Erythroblast (primary cell): Measurements from ENCODE around the gene TENM3.

Source experiments
- DNase-seq, 2 experiments: peaks; one replicate each; lab custom pipeline; 2025; lab: John Stamatoyannopoulos, UW
- GATA1 ChIP-seq: IDR thresholded peaks from 2 replicates; pipeline ENCODE4 v1.6.1; 2011; ENCODE audit warnings: low read depth, mild to moderate bottlenecking, control low read depth, low read length, moderate library complexity
- POLR2A ChIP-seq: IDR thresholded peaks from 2 replicates; pipeline ENCODE4 v1.6.1; 2011; ENCODE audit warnings: mild to moderate bottlenecking, low read length

TENM3 gene

GRCh38 chr4:182448281-182449151 lies 205.3 kb downstream of the TENM3 start:
- peak; percentile 37 to 58 for DNase-seq
- TF ChIP-seq POLR2A (no peak), GATA1 (no peak)

GRCh38 chr4:182449186-182449929 lies 206.2 kb downstream of the TENM3 start:
- TF ChIP-seq GATA1 = no peak
- no peak for TF ChIP-seq POLR2A
- DNase-seq = no peak

- TF ChIP-seq GATA1 (no peak), POLR2A (no peak)
- DNase-seq = no peak
These were observed 206.8 kb downstream of the TENM3 start for GRCh38 chr4:182449930-182450439.

DNA sequence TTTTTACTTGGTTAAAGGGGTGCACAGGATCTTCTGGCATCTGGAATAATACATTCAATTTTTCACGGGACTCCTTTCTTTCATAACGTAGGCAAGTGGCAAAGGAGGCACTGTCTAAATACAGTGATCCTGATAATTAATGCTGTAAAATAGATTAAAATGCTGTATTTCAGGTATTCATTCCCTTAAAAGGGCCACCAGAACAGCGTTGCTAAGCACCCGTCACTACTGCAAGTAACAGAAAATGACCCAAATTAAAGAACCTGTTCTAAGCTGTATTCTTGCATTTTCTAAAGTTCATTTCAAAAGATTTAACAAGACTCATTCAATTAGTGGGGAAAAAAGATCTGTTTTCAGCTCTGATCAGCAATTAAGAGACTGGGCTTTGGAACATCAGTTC lies 208.2 kb downstream of the TENM3 start:
- TF ChIP-seq POLR2A (no peak), GATA1 (no peak)
- no peak for DNase-seq

- TF ChIP-seq GATA1 (no peak), POLR2A (no peak)
These were observed 210.6 kb downstream of the TENM3 start for GRCh38 chr4:182453830-182454229.

DNA sequence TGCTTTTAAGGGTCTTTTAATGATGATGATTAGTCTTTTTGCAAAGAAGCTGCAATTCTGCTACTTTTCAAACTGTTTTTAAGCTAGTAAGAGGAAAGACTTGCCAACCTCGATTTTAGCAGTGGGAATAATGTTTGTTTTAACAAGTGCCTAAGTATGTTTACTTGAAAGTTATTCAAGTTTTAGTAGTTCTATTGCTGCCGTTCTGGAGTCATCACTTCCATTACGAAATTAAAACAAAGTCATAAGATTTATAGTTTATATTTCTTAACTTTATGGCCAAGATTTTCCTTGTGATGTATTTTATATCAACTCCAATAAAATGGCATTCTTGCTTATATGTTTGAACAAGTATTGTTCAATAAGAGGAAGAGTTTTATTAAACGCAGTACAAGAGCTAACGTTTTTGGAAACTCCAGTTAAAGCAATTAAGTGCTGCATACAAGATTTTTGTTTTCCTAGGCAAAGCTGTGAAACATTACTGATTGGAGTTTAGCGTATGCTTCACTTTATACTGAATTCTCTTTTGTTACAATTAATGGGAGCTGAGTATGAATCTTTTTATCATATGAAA lies 211.3 kb downstream of the TENM3 start:
- TF ChIP-seq GATA1 (no peak), POLR2A (no peak)
- no peak for DNase-seq

More at GRCh38 chr4:182453830-182454229, 210.6 kb downstream of the TENM3 start:
- no peak for DNase-seq

DNA sequence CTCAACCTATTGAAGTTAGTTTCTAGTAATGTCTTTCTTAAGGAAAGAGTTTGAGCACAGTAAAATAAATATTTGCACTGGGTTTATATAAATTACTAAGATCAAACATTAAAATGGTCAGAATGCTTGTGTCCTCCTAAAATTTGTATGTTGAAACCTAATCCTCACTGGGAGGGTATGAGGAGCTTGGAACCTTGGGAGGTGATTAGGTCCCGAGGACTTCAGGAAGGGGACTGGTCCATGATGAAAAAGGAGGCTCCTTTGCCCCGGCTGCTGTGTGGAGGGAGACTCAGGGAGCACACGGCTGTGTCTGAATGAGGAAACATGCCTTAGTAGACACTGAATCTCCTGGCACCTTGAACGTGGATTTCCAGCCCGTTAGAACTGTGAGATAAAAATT lies 221.9 kb downstream of the TENM3 start:
- TF ChIP-seq GATA1 = no peak
- no peak for TF ChIP-seq POLR2A

DNA sequence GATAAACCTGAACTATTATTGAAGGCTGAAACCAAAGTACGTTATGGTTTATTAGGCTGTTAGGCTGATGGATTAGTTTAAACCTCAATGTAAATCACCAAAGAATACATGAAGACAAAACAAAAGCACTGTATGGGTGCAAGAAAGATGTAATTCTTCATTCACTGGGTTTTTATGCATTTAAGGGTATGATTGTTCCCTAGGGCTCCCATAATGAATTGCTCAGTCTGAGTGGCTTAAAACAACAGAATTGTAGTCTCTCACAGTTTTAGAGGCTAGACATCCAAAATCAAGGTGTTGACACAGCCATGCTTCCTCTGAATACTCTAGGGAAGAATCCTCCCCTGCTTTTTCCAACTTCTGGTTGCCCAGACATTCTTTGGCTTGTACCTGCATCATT lies 222.8 kb downstream of the TENM3 start:
- TF ChIP-seq GATA1 = no peak
- TF ChIP-seq POLR2A = no peak
- no peak for DNase-seq

More for the DNA sequence above, 221.9 kb downstream of the TENM3 start:
- no peak for DNase-seq

GRCh38 chr4:182470215-182470614 lies 227.0 kb downstream of the TENM3 start:
- TF ChIP-seq POLR2A (no peak), GATA1 (no peak)
- DNase-seq = no peak

- TF ChIP-seq GATA1 = no peak
- no peak for TF ChIP-seq POLR2A
- DNase-seq = no peak
These were observed 232.3 kb downstream of the TENM3 start for GRCh38 chr4:182475539-182475938.

- no peak for TF ChIP-seq POLR2A
- TF ChIP-seq GATA1 = no peak
- DNase-seq = peak; percentile 7 to 23
These were observed 235.3 kb downstream of the TENM3 start for GRCh38 chr4:182478475-182478874.

- DNase-seq = no peak
- no peak for TF ChIP-seq GATA1
- no peak for TF ChIP-seq POLR2A
These were observed 240.5 kb downstream of the TENM3 start for GRCh38 chr4:182483685-182484084.

DNA sequence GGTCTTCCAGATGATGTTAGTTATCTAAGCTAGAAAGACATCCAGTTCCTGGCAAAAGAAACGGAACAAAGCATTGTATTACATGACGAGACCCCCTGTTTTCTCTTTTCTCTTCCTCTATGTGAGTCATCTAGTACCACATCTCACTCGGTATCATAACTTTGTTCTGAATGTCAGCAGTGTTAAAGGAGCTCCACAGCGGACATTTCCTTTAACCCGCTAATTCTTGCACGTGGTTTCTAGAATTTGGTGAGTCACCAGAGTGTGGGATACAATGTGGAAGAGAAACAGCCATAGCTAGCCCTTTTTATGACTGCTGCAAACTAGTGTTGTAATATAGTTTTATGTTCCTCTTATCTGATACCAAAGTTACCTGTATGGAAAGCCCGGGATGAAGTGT lies 243.7 kb downstream of the TENM3 start:
- TF ChIP-seq GATA1 (no peak), POLR2A (no peak)
- DNase-seq = no peak

- no peak for DNase-seq
- TF ChIP-seq POLR2A (no peak), GATA1 (no peak)
These were observed 245.7 kb downstream of the TENM3 start for GRCh38 chr4:182488896-182489295.
